GM12864 (cell line): ENCODE data around the gene KPNA3.
A peak's percentile ranks its signal among the peaks of the same experiment; 100 is the strongest.

ENCODE experiments used
- DNase-seq: peaks from one replicate; pipeline ENCODE4 v3.0.0-alpha.2; 2011; ENCODE audit warnings: low read depth
- H3K4me3 ChIP-seq: 2 replicates; pipeline ENCODE4 v1.5.1; 2011; ENCODE audit warnings: mild to moderate bottlenecking, low read depth, low read length, control low read depth
- CTCF ChIP-seq: IDR thresholded peaks from 2 replicates; pipeline ENCODE4 v1.5.1; 2011; ENCODE audit warnings: low read depth, mild to moderate bottlenecking, moderate library complexity, low read length, control low read depth, inconsistent platforms; ENCODE audit errors: missing control alignments

The KPNA3 gene

GRCh38 chr13:49831455-49831854 is 39.0 kb upstream of the KPNA3 start:
- TF ChIP-seq CTCF, result no peak
- no peak for DNase-seq
- no peak overlapping the region for H3K4me3 ChIP-seq

- no peak overlapping the region for H3K4me3 ChIP-seq
- no peak for DNase-seq
- TF ChIP-seq CTCF, result no peak
These were observed 38.2 kb upstream of the KPNA3 start for GRCh38 chr13:49830721-49831120.

GRCh38 chr13:49829715-49830114 is 37.2 kb upstream of the KPNA3 start:
- no peak overlapping the region for H3K4me3 ChIP-seq
- DNase-seq, result no peak
- no peak for TF ChIP-seq CTCF

- no peak overlapping the region for H3K4me3 ChIP-seq
- no peak for DNase-seq
- TF ChIP-seq CTCF, result no peak
These were observed 36.0 kb upstream of the KPNA3 start for GRCh38 chr13:49828453-49828852.

GRCh38 chr13:49827891-49828290 is 35.4 kb upstream of the KPNA3 start:
- no peak for DNase-seq
- no peak overlapping the region for H3K4me3 ChIP-seq
- no peak for TF ChIP-seq CTCF

GRCh38 chr13:49827336-49827735 is 34.9 kb upstream of the KPNA3 start:
- TF ChIP-seq CTCF, result no peak
- no peak for DNase-seq
- H3K4me3 ChIP-seq, result no peak overlapping the region

- no peak for DNase-seq
- TF ChIP-seq CTCF, result peak; percentile 36
- H3K4me3 ChIP-seq, result no peak overlapping the region
These were observed 28.9 kb upstream of the KPNA3 start for GRCh38 chr13:49821216-49822009.
